GM19372 (cell line): ENCODE results near the gene MAST1.

Experiments
- ATAC-seq: cut with Tn5 transposase; IDR thresholded peaks from one replicate; pipeline ENCODE4 v1.9.1; 2021; ENCODE audit warnings: mild to moderate bottlenecking, low read depth, moderate library complexity; ENCODE audit not compliant: unreplicated experiment

MAST1 gene

DNA sequence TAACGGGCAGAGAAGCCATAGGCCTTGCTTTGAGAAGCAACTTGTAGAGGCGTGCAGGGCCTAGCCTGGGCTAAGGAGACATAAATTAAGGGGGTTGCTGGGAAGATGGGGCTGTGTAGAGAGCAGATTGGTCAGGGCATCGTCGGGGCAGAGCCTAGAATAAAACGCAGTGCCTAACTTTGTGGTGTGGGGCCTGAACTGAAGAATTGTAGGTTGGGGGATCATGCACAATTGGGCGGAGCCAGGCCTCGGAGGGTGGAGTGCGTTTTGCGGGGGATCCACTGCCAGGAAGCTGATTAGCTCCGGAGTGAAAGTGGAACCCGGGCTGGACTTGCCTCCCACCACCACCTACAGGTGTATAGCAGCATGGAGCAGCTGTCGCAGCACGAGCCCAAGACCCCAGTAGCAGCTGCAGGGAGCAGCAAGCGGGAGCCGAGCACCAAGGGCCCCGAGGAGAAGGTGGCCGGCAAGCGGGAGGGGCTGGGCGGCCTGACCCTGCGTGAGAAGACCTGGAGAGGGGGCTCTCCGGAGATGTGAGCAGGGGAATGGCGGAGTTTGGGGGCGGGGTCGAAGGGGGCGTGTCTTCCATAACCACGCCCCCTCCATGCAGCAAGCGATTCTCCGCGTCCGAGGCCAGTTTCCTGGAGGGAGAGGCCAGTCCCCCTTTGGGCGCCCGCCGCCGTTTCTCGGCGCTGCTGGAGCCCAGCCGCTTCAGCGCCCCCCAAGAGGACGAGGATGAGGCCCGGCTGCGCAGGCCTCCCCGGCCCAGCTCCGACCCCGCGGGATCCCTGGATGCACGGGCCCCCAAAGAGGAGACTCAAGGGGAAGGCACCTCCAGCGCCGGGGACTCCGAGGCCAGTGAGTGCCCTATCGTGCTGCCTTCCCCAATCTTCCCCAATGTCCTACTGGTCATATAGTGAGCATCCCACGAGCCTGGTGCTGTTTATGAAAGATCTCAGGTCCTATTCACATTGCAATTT, 29.1 kb downstream of the MAST1 start:
- no peak for ATAC-seq

DNA sequence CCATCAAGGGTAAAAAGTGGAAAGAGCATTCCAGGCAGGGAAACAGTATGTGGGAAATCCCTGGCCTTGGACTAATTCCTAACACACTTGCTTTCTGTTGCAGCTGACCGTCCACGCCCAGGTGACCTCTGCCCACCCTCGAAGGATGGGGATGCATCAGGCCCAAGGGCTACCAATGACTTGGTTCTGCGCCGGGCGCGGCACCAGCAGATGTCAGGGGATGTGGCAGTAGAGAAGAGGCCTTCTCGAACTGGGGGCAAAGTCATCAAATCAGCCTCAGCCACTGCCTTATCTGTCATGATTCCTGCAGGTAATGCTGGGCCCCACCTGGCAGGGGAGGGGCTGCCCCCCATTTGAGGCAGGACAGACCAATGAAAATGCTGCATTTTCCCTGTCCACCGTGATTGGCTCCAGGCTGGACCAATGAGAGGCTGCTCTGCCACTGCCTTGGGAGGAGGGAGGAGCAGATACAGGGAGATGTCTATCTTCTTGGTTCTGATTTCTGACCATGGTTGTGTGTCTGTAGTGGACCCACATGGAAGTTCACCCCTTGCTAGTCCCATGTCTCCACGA, 30.3 kb downstream of the MAST1 start:
- ATAC-seq, result no peak

GRCh38 chr19:12871681-12872080, 33.4 kb downstream of the MAST1 start:
- ATAC-seq, result no peak

- no peak for ATAC-seq
Observed at GRCh38 chr19:12872255-12872654, 33.9 kb downstream of the MAST1 start.

GRCh38 chr19:12872941-12873890, 34.9 kb downstream of the MAST1 start:
- no peak for ATAC-seq

- ATAC-seq, result no peak
Observed at GRCh38 chr19:12873891-12874745, 35.8 kb downstream of the MAST1 start.

- ATAC-seq, result no peak
Observed at GRCh38 chr19:12875086-12875485, 36.8 kb downstream of the MAST1 start.

DNA sequence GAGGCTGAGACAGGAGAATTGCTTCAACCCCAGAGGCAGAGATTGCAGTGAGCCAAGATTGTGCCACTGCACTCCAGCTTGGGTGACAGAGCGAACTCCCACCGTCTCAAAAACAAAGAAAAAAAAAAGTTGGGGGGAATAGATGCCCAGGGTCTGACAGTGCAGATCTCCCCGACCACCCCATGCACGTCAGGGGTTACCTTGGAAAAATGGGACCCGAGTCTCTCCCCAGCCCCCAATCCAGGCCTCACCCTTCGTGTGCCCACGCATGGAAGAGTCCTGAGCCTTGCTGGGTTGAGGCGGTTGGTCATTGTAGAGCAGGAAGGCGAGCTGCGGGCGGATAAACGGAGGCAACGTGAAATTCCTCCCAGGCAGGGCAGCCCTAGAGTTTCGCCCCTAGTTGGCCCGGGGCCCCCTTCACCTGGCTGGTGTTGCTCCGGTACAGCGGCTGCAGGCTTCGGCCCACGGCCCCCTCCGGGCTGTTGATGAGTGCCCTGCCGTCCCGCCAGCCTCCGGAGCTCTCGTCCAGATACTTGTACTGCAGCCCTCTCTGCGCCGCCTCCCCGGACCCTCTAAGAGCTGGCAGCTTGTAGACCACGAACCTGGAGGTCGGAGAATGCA, 42.3 kb downstream of the MAST1 start:
- ATAC-seq, result no peak

DNA sequence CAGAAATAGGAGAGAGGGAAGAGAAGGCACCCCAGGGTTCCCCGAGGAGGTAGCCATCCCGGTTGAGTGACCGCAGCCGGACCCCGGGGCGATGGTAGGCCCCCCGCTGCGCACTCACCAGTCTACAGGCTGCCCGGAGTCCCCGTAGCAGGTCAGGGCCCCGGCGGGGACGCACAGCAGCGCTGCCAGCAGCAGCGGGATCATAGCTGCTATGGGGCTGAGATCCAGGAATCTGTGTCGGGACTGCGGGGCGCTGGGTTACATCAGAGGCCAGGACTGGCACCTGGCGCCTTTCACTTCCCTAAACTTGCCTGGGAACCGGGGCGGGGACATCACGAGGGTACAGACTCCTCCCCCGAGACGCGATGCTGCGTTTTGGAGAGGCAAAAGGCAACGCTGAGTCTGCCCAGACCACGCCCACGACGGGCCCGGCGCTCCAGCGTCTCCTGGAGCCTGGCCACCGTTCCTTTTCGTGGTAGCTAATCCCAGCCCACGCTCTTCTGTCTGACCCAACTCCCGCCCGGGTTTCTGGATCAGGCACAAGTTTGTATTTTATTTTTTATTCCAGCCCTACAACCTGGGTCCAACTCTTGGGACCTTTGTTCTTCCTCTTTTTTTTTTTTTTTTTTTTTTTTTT, 43.0 kb downstream of the MAST1 start, which contains the start of gene DNASE2:
Gene DNASE2, minus strand, starts transcription at position 278 of the 637 bp plus-strand sequence. Its CDS starts 74 bp downstream, at position 204.
- peak; percentile 69 for ATAC-seq

- no peak for ATAC-seq
Observed at GRCh38 chr19:12882589-12882988, 44.3 kb downstream of the MAST1 start.

GRCh38 chr19:12884202-12884601, 45.9 kb downstream of the MAST1 start:
- ATAC-seq, result no peak

DNA sequence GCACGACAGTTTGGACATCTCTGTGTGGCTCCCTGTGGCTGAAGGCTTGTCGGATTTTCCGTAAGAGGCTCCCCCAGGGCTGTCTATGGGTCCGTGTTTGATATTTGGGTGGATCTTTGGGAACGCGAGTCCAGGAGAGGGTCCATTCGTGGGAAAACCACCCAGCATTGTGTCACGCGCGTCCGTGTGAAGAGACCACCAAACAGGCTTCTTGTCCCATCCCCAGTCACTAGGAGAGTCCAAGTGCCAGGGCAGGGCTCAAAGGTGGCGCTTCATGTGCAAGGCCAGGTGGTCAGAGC, 46.3 kb downstream of the MAST1 start:
- ATAC-seq, result no peak

DNA sequence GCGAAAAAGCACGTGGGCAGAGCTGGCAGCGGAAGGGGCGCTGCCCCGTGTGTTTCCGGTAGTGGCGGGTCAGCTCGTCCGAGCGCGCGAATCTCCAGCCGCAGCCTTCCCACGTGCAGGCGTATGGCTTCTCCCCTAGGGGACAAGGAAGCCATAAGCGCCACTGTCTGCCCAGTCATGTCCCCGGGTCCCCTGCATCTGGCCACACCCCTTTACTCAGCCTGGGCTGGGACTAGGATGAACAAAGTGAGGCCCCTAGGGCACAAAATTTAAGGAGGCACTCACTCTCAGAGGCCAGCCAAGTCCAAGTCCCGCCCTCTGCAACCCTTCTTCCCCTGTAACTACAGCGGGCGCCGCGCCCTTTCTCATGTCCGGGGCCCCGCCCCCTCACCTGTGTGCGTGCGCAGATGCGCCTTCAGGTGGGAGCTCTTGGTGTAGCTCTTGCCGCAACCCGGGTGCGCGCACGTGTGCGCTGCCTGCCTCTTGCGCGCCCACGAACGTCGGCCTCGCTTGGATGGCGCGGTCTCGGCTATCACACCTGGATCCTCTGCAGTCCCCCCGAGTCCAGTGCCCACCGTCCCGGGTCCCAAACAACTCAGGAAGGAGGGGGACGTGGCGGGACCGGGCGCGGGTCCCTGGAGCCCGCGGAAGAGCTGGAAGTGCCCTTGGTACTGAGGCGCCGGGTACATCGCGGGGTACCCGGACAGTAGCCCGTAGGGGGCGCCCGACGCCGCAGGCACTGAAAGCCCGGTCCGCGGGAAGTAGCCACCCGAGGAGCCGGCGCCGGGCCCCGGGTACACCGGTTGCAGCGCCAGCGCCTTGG, 46.8 kb downstream of the MAST1 start:
- no peak for ATAC-seq

DNA sequence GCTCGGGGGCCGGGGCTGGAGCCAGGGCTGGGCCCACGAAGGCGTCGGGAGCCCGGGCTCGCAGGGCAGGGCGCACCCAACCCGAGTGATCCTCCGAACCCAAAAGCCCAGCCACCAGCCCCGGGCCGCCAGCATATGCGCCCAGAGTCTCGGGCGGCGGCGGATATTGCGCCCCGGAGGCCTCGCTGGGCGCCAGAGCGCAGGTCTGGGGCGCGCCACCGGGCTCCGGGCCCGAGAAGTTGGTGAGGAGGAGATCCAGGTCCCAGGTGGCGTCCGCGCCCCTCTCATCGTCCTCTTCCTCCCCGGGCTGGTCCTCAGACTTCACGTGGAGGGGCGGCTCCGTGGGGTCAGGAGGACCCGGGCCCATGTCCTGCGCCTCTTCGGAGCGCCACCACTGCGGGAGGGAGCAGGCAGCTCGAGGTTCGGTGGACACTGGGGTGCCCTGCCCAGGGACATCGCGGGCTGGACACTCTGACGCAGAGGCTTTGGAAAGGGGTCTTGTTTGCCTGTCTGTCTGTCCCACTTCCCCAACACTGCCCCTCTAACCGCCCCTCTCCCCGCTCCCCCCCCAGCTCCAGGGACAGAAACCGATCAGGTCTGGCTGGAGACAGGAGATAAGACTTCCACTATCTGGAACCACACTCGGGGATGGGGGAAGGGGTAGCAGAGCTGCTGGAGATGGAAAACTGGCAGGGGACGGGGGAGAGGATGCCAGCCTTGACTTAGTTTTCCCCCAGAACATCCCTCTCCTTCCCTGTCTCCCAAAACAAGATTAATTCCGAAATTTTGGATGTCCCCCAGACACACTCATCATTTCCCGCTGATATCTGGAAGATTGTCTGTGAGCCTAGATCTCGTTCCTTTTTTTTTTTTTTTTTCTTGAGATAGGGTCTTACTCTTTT, 47.7 kb downstream of the MAST1 start:
- no peak for ATAC-seq

GRCh38 chr19:12886651-12886968, 48.3 kb downstream of the MAST1 start:
- ATAC-seq, result no peak

- ATAC-seq, result no peak
Observed at GRCh38 chr19:12886969-12887747, 48.8 kb downstream of the MAST1 start, which contains the start of gene KLF1. TSS of gene KLF1 (minus strand) at chr19:12887201. CDS start at chr19:12887140, 61 bp downstream.
